HL-60 (cell line): ENCODE measurements around the gene CSNK2B.

ENCODE experiments used
- DNase-seq, 2 experiments: peaks; one replicate each; pipeline ENCODE4 v3.0.0-alpha.2; 2010 to 2020; ENCODE audit warnings: low read depth in 1 of 2, low spot score in 1 of 2
- H3K27ac ChIP-seq: fragments of 250-450 bp; sonication (Bioruptor Pico); replicated peaks from 2 replicates; pipeline ENCODE4 v1.5.1; 2020; ENCODE audit warnings: mild to moderate bottlenecking, moderate library complexity
- H3K27me3 ChIP-seq: fragments of 250-450 bp; sonication (Bioruptor Pico); 2 replicates; pipeline ENCODE4 v1.5.1; 2021; ENCODE audit warnings: mild to moderate bottlenecking, moderate library complexity; ENCODE audit not compliant: insufficient read depth, poor library complexity, severe bottlenecking
- H3K4me3 ChIP-seq: replicated peaks from 2 replicates; pipeline ENCODE4 v1.5.1; 2011; ENCODE audit warnings: mild to moderate bottlenecking, control low read depth, low read length; ENCODE audit not compliant: insufficient read depth
- CTCF ChIP-seq: IDR thresholded peaks from one replicate; pipeline ENCODE4 v1.5.1; 2011; ENCODE audit warnings: low read length, control low read depth, inconsistent platforms; ENCODE audit not compliant: insufficient read depth
- GABPA ChIP-seq: IDR thresholded peaks from 2 replicates; pipeline ENCODE4 v1.6.1; 2012; ENCODE audit warnings: low read depth
- POLR2AphosphoS5 ChIP-seq: IDR thresholded peaks from 2 replicates; pipeline ENCODE4 v1.6.1; 2012; ENCODE audit warnings: low read depth
- REST ChIP-seq: IDR thresholded peaks from 2 replicates; pipeline ENCODE4 v1.6.1; 2012; ENCODE audit warnings: low read depth; ENCODE audit not compliant: insufficient replicate concordance
- SPI1 ChIP-seq: IDR thresholded peaks from 2 replicates; pipeline ENCODE4 v1.6.1; 2012; ENCODE audit warnings: low read depth, mild to moderate bottlenecking, borderline replicate concordance

The CSNK2B gene

GRCh38 chr6:31640612-31641011 is 25.3 kb upstream of the CSNK2B start:
- H3K27me3 ChIP-seq = no peaks in the 10 kb centered on the region
- no peak for TF ChIP-seq POLR2AphosphoS5
- TF ChIP-seq SPI1 = no peak
- TF ChIP-seq GABPA = no peak
- TF ChIP-seq CTCF = no peak
- no peak overlapping the region for H3K4me3 ChIP-seq
- no peak for DNase-seq
- H3K27ac ChIP-seq = no peak overlapping the region

- no peak for DNase-seq
- Histone ChIP-seq H3K27me3 (no peaks in the 10 kb centered on the region), H3K27ac (no peak overlapping the region), H3K4me3 (no peak overlapping the region)
- no peak for TF ChIP-seq CTCF
- TF ChIP-seq SPI1 = no peak
- TF ChIP-seq REST = no peak
- no peak for TF ChIP-seq GABPA
- TF ChIP-seq POLR2AphosphoS5 = no peak
Measured at GRCh38 chr6:31641370-31641769, 24.5 kb upstream of the CSNK2B start.

- no peak for DNase-seq
- TF ChIP-seq GABPA = no peak
- TF ChIP-seq CTCF = no peak
- TF ChIP-seq SPI1 = no peak
- TF ChIP-seq REST = no peak
- no peak for TF ChIP-seq POLR2AphosphoS5
- Histone ChIP-seq H3K4me3 (no peak overlapping the region), H3K27ac (no peak overlapping the region), H3K27me3 (no peaks in the 10 kb centered on the region)
Measured at GRCh38 chr6:31642798-31643570, 22.9 kb upstream of the CSNK2B start.
